ENCODE measurements around the gene SPIN2A. TPM values are rescaled to one million over a fixed set of nuclear protein-coding genes. Genes with fewer than 3 reads are reported as not detected.
"Not testable (repeated sequence)": the region's sequence is repeated elsewhere in the genome, so short reads cannot be mapped to it uniquely, and the experiment has no call there.

SPIN2A gene
- total RNA-seq, 4 donors from 2014 or later: 0.24 to 1.5 (median 0.53) TPM

DNA sequence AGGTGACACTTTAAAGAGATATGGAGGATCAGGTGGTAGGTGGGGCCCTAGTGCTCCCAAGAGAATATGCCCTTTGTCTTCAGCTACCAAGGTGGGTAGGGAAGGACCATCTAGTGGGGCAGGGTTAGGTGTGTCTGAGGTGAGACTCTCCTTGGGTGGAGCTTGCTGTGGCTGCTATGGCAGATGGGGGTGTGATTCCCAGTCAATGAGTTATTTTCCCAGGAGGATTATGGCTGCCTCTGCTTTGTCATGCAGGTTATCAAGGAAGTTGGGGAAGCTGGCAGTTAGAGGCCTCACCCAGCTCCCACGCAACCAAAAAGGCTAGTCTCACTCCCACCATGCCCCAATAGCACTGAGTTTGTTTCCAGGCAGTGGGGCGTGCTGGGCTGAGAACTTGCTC lies 18.0 kb upstream of the SPIN2A start:
- no peak for TF ChIP-seq POLR2A (IDR thresholded peaks at IDR 0.05)
- TF ChIP-seq, protein P1, sequence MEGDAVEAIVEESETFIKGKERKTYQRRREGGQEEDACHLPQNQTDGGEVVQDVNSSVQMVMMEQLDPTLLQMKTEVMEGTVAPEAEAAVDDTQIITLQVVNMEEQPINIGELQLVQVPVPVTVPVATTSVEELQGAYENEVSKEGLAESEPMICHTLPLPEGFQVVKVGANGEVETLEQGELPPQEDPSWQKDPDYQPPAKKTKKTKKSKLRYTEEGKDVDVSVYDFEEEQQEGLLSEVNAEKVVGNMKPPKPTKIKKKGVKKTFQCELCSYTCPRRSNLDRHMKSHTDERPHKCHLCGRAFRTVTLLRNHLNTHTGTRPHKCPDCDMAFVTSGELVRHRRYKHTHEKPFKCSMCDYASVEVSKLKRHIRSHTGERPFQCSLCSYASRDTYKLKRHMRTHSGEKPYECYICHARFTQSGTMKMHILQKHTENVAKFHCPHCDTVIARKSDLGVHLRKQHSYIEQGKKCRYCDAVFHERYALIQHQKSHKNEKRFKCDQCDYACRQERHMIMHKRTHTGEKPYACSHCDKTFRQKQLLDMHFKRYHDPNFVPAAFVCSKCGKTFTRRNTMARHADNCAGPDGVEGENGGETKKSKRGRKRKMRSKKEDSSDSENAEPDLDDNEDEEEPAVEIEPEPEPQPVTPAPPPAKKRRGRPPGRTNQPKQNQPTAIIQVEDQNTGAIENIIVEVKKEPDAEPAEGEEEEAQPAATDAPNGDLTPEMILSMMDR (IDR thresholded peaks at IDR 0.05): no peak
- intact Hi-C loops (cut with DNase I): no loop called here

DNA sequence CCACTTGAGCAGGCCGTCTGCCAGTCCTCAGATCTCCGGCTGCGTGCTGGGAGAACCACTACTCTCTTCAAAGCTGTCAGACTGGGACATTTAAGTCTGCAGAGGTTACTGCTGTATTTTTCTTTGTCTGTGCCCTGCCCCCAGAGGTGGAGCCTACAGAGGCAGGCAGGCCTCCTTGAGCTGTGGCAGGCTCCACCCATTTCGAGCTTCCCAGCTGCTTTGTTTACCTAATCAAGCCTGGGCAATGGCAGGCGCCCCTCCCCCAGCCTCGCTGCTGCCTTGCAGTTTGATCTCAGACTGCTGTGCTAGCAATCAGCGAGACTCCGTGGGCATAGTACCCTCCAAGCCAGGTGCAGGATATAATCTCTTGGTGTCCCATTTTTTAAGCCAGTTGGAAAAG lies 15.0 kb upstream of the SPIN2A start:
- H3K4me1 ChIP-seq; H3K36me3 ChIP-seq; intact Hi-C loops (cut with DNase I); H3K27me3 ChIP-seq; H3K4me3 ChIP-seq (replicated peaks in 1 of 3); DNase-seq; H3K27ac ChIP-seq; H3K9me3 ChIP-seq: not testable (repeated sequence)
- WGBS, 2 donors: 89% methylated on average over 5 of the region's 8 CpGs; no CpG with 5 or more reads in 1 of the 2 donors

More for the DNA sequence above, 18.0 kb upstream of the SPIN2A start:
- Histone ChIP-seq H3K27ac (no peak overlapping the region), H3K9me3 (no peaks in the 10 kb centered on the region), H3K4me3 (replicated peaks in 1 of 3) (no peak overlapping the region), H3K27me3 (no peaks in the 10 kb centered on the region), H3K4me1 (no peaks in the 10 kb centered on the region), H3K36me3 (no peaks in the 10 kb centered on the region)
- 100% methylated on average over 1 of the region's 2 CpGs; no CpG with 5 or more reads in 1 of the 2 donors for WGBS, 2 donors
- no peak for DNase-seq

DNA sequence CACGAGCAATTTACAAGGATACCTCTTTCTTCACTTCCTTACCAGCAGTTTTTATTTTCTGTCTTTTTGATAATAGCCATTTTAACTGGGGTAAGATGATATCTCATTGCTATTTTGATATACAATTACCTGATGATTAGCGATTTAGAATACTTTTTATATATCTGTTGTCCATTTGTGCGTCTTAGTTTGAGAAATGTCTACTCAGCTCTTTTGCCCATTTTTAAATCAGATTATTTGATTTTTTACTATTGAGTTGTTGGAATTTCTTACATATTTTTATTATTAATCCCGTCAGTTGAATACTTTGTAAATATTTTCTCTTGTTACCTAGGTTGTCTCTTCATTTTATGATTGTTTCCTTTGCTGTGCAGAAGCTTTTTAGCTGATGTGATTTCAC lies 1.5 kb upstream of the SPIN2A start:
- intact Hi-C loops (cut with DNase I): no loop called here
- WGBS, 2 donors: 92 to 98% methylated on average over 4 of the region's 4 CpGs
- Histone ChIP-seq H3K9me3 (no peaks in the 10 kb centered on the region), H3K4me3 (replicated peaks in 1 of 3) (no peak overlapping the region), H3K27ac (no peak overlapping the region), H3K4me1 (no peaks in the 10 kb centered on the region), H3K27me3 (no peaks in the 10 kb centered on the region), H3K36me3 (no peaks in the 10 kb centered on the region)
- no peak for TF ChIP-seq POLR2A (IDR thresholded peaks at IDR 0.05)
- TF ChIP-seq, protein P1 (IDR thresholded peaks at IDR 0.05): no peak
- no peak for DNase-seq

DNA sequence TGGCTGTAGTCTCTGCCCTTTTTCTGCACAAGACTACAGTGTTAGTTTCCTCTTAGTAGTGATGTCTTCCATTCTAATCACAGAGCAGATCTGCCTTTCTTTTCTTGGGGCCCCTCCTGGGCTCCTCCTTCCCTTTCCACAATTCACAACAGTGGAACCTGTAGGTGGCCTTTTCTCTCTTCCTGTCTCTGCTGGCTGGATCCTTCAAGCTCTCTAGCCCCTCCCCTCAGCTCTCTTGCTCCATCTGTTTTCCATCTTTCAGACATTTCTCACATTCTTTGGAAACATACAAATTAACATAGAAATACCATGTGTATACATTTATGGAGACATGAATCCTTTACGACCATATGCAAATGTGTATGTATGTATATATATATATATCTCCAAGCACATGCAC lies 304 bp upstream of the SPIN2A start:
- no peak for DNase-seq
- H3K36me3 ChIP-seq: no peaks in the 10 kb centered on the region
- no peak overlapping the region for H3K4me3 ChIP-seq (replicated peaks in 1 of 3)
- H3K4me1 ChIP-seq: no peaks in the 10 kb centered on the region
- H3K9me3 ChIP-seq: no peaks in the 10 kb centered on the region
- intact Hi-C loops (cut with DNase I): no loop called here
- no peak overlapping the region for H3K27ac ChIP-seq
- no peak for TF ChIP-seq POLR2A (IDR thresholded peaks at IDR 0.05)
- TF ChIP-seq, protein P1 (IDR thresholded peaks at IDR 0.05): no peak
- WGBS, 2 donors: 64 to 74% methylated on average over 1 of the region's 1 CpG
- H3K27me3 ChIP-seq: no peaks in the 10 kb centered on the region

DNA sequence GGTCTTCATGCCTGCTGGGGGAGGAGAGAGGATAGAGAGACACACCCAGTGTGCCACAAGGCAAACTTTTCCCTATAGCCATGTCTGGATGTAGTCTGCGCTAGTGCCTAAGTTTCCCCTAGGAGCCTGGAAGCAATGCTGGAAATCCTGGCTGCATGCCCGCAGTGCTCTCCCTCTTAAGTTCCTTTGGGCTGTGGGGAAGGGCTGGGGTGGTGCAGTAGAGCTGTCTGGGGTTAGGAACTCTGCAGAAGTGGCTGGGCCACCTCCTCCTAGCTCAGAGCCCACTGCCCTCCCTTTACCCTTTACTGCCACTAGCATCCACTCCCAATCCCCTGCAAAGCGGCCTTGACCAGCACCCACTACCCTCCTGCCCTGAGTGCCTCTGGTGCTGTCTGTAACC lies 608 bp downstream of the SPIN2A start:
- DNase-seq; H3K4me1 ChIP-seq; H3K4me3 ChIP-seq (replicated peaks in 1 of 3); H3K27me3 ChIP-seq; intact Hi-C loops (cut with DNase I); H3K27ac ChIP-seq; H3K9me3 ChIP-seq; H3K36me3 ChIP-seq: not testable (repeated sequence)
- 75 to 100% methylated on average over 1 of the region's 3 CpGs for WGBS, 2 donors

DNA sequence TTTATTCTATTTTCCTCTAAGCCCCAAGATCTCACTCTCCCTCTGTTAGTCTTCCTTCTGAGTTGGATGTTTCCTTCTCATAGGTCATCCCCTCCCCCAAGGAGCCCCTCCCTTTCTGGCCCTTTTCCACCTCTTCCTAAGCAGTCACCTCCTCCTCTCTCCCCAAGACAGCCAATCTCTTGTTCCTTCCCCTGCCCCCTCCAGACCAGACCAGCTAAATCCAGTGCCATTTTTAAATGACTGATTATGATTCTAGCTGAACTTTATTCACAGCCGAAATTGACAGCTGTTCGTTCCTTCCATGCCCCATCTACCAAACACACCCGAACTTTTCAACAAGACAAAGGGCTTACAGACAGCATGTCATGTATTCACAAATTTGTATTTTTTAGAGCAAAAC lies 1.9 kb downstream of the SPIN2A start:
- no peaks in the 10 kb centered on the region for H3K27me3 ChIP-seq
- no peak for DNase-seq
- H3K4me3 ChIP-seq (replicated peaks in 1 of 3): no peak overlapping the region
- WGBS, 2 donors: 87 to 97% methylated on average over 3 of the region's 3 CpGs
- no peaks in the 10 kb centered on the region for H3K36me3 ChIP-seq
- H3K9me3 ChIP-seq: no peaks in the 10 kb centered on the region
- no peak for TF ChIP-seq POLR2A (IDR thresholded peaks at IDR 0.05)
- TF ChIP-seq, protein P1 (IDR thresholded peaks at IDR 0.05): no peak
- no peaks in the 10 kb centered on the region for H3K4me1 ChIP-seq
- H3K27ac ChIP-seq: no peak overlapping the region
- intact Hi-C loops (cut with DNase I): no loop called here

Data from thyroid gland (tissue), 4 donors.